SK-N-SH treated with all-trans-retinoic acid at 6 μM for 48 hours (cell line): ENCODE results near the gene OR6J1.

Source experiments
- ATAC-seq: fragments of 200-7000 bp; cut with Tn5 transposase; 3 replicates; pipeline ENCODE4 v1.9.1; 2020; ENCODE audit warnings: mild to moderate bottlenecking, moderate library complexity
- ARNTL ChIP-seq: fragments of 450-650 bp; formaldehyde crosslinking; IDR thresholded peaks from 2 replicates; pipeline ENCODE4 v1.5.0; 2020; ENCODE audit warnings: low read depth, mild to moderate bottlenecking, moderate library complexity, borderline replicate concordance
- BACH2 ChIP-seq: fragments of 250-450 bp; sonication (Bioruptor Pico); IDR thresholded peaks from 2 replicates; pipeline ENCODE4 v1.9.0; 2021; ENCODE audit warnings: mild to moderate bottlenecking, borderline replicate concordance
- CSDC2 ChIP-seq: fragments of 250-450 bp; sonication (Bioruptor Pico); IDR thresholded peaks from 2 replicates; pipeline ENCODE4 v1.5.0; 2020; ENCODE audit warnings: mild to moderate bottlenecking, moderate library complexity
- GLIS3 ChIP-seq: fragments of 250-450 bp; sonication (Bioruptor Pico); IDR thresholded peaks from 2 replicates; pipeline ENCODE4 v1.5.0; 2020; ENCODE audit warnings: mild to moderate bottlenecking, moderate library complexity
- ISL1 ChIP-seq: fragments of 250-450 bp; sonication (Bioruptor Pico); IDR thresholded peaks from 2 replicates; pipeline ENCODE4 v2.1.2; 2022; ENCODE audit warnings: mild to moderate bottlenecking, moderate library complexity
- OSR1 ChIP-seq: fragments of 250-450 bp; sonication (Bioruptor Pico); IDR thresholded peaks from 2 replicates; pipeline ENCODE4 v1.8.0; 2022; ENCODE audit warnings: moderate library complexity, mild to moderate bottlenecking, inconsistent platforms
- PPARA ChIP-seq: fragments of 250-450 bp; sonication (Bioruptor Pico); IDR thresholded peaks from 2 replicates; pipeline ENCODE4 v1.5.0; 2020; ENCODE audit warnings: mild to moderate bottlenecking, borderline replicate concordance
- RARB ChIP-seq: fragments of 250-450 bp; sonication (Bioruptor Pico); IDR thresholded peaks from 2 replicates; pipeline ENCODE4 v1.8.0; 2021; ENCODE audit warnings: mild to moderate bottlenecking, moderate library complexity
- SNAI2 ChIP-seq: fragments of 250-450 bp; sonication (Bioruptor Pico); IDR thresholded peaks from 2 replicates; pipeline ENCODE4 v1.5.0; 2020; ENCODE audit warnings: mild to moderate bottlenecking, moderate library complexity
- TCF4 ChIP-seq: fragments of 250-450 bp; sonication (Bioruptor Pico); IDR thresholded peaks from 2 replicates; pipeline ENCODE4 v1.8.0; 2021; ENCODE audit warnings: mild to moderate bottlenecking, moderate library complexity, borderline replicate concordance
- TOX ChIP-seq: fragments of 250-450 bp; sonication (Bioruptor Pico); IDR thresholded peaks from 2 replicates; pipeline ENCODE4 v1.8.0; 2021; ENCODE audit warnings: mild to moderate bottlenecking, moderate library complexity, borderline replicate concordance
- ZC3H10 ChIP-seq: fragments of 250-450 bp; sonication (Bioruptor Pico); IDR thresholded peaks from 2 replicates; pipeline ENCODE4 v1.5.1; 2021; ENCODE audit warnings: mild to moderate bottlenecking, moderate library complexity
- ZFP30 ChIP-seq: fragments of 450-650 bp; formaldehyde crosslinking; IDR thresholded peaks from 2 replicates; pipeline ENCODE4 v1.5.0; 2022; ENCODE audit warnings: mild to moderate bottlenecking, moderate library complexity
- ZNF565 ChIP-seq: fragments of 450-650 bp; formaldehyde crosslinking; conservative IDR thresholded peaks from 2 replicates; pipeline ENCODE4 v1.5.0; 2020; ENCODE audit warnings: low read depth, mild to moderate bottlenecking, moderate library complexity
- ZNF8 ChIP-seq: fragments of 450-650 bp; formaldehyde crosslinking; IDR thresholded peaks from 2 replicates; pipeline ENCODE4 v1.5.0; 2020; ENCODE audit warnings: mild to moderate bottlenecking, moderate library complexity
- TF ChIP-seq, protein P1 (sequence below): fragments of 250-450 bp; sonication (Bioruptor Pico); IDR thresholded peaks from 2 replicates; pipeline ENCODE4 v1.8.0; 2020; ENCODE audit warnings: mild to moderate bottlenecking, moderate library complexity, borderline replicate concordance
- TF ChIP-seq, protein P2 (sequence below): fragments of 250-450 bp; sonication (Bioruptor Pico); IDR thresholded peaks from 2 replicates; pipeline ENCODE4 v1.5.1; 2021; ENCODE audit warnings: mild to moderate bottlenecking, moderate library complexity
- TF ChIP-seq, protein P3 (sequence below): fragments of 250-450 bp; sonication (Bioruptor Pico); IDR thresholded peaks from 2 replicates; pipeline ENCODE4 v1.5.0; 2020; ENCODE audit warnings: mild to moderate bottlenecking, moderate library complexity
- TF ChIP-seq, protein P4 (sequence below): fragments of 250-450 bp; sonication (Bioruptor Pico); IDR thresholded peaks from 2 replicates; pipeline ENCODE4 v1.8.0; 2021; ENCODE audit warnings: low read depth, mild to moderate bottlenecking, moderate library complexity, borderline replicate concordance

Gene OR6J1

DNA sequence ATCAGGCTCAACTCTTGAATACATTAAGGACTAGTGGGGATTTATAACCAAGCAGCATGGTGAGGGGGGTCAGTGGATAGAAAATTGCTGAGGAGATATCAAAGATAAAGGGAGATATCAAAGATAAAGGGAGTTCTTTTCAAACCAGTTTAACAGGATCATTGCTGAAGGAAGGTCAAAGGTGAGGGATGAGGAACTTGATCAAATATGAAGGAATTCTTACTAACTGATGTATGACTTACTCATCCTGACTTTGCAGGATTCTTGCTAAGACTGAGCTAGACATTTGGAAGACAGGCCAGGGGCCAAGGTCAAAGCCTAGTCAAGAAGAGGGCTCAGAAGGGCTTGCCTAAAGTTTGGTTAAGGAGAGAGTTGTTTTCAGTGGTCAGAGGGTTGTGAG is 41.3 kb downstream of the OR6J1 start:
- TF ChIP-seq ARNTL (no peak), ZNF565 (CRISPR knock-in tag) (no peak), TOX (CRISPR knock-in tag) (no peak), TCF4 (CRISPR knock-in tag) (no peak), RARB (CRISPR knock-in tag) (no peak), BACH2 (no peak), PPARA (CRISPR knock-in tag) (no peak), SNAI2 (CRISPR knock-in tag) (no peak), ZNF8 (no peak), ISL1 (CRISPR knock-in tag) (no peak), CSDC2 (CRISPR knock-in tag) (no peak), ZFP30 (CRISPR knock-in tag) (no peak), OSR1 (no peak)
- TF ChIP-seq, protein P1, sequence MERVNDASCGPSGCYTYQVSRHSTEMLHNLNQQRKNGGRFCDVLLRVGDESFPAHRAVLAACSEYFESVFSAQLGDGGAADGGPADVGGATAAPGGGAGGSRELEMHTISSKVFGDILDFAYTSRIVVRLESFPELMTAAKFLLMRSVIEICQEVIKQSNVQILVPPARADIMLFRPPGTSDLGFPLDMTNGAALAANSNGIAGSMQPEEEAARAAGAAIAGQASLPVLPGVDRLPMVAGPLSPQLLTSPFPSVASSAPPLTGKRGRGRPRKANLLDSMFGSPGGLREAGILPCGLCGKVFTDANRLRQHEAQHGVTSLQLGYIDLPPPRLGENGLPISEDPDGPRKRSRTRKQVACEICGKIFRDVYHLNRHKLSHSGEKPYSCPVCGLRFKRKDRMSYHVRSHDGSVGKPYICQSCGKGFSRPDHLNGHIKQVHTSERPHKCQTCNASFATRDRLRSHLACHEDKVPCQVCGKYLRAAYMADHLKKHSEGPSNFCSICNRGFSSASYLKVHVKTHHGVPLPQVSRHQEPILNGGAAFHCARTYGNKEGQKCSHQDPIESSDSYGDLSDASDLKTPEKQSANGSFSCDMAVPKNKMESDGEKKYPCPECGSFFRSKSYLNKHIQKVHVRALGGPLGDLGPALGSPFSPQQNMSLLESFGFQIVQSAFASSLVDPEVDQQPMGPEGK (CRISPR knock-in tag), result no peak
- TF ChIP-seq, protein P2, sequence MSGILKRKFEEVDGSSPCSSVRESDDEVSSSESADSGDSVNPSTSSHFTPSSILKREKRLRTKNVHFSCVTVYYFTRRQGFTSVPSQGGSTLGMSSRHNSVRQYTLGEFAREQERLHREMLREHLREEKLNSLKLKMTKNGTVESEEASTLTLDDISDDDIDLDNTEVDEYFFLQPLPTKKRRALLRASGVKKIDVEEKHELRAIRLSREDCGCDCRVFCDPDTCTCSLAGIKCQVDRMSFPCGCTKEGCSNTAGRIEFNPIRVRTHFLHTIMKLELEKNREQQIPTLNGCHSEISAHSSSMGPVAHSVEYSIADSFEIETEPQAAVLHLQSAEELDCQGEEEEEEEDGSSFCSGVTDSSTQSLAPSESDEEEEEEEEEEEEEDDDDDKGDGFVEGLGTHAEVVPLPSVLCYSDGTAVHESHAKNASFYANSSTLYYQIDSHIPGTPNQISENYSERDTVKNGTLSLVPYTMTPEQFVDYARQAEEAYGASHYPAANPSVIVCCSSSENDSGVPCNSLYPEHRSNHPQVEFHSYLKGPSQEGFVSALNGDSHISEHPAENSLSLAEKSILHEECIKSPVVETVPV (CRISPR knock-in tag), result no peak
- no peak for ATAC-seq

DNA sequence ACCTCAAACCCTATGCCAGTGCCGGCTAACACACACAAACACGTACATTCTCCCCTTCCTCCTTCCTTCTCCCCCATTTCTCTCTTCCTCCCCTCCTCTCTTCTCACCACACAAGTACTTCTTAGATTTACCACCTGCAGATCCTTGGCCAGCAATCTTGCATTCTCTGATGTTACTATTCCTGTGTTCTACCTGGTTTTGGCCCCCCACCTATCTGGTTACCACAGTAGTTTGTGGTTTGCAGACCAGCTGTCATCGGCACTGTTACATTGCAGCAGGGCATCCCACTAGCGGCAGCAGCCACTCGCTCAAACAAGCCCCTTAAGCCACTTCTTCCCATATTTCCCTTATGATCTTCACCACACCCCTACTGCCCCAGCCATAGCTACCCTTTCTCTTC is 42.2 kb downstream of the OR6J1 start:
- no peak for TF ChIP-seq RARB (CRISPR knock-in tag)
- no peak for ATAC-seq

DNA sequence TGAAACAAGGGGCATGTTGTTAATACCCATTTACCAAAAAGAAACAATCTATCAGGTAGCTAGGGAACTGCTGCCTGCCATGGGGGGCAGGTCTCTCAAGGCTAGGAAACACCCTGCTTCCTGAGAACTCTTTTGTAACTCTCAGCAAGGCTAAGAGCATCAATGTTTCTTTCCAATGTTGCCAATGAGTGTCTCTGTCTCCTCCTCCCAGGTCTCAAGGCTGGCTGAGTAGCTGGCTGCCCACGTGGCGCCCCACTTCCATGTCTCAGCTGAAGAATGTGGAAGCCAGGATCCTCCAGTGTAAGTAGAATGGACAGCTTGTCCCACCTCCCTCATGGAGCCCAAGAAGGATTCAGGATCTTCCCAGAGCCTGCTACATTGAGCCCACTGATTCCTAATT is 42.7 kb downstream of the OR6J1 start:
- ATAC-seq, result no peak
- TF ChIP-seq ZNF565 (CRISPR knock-in tag), result no peak
- TF ChIP-seq, protein P3, sequence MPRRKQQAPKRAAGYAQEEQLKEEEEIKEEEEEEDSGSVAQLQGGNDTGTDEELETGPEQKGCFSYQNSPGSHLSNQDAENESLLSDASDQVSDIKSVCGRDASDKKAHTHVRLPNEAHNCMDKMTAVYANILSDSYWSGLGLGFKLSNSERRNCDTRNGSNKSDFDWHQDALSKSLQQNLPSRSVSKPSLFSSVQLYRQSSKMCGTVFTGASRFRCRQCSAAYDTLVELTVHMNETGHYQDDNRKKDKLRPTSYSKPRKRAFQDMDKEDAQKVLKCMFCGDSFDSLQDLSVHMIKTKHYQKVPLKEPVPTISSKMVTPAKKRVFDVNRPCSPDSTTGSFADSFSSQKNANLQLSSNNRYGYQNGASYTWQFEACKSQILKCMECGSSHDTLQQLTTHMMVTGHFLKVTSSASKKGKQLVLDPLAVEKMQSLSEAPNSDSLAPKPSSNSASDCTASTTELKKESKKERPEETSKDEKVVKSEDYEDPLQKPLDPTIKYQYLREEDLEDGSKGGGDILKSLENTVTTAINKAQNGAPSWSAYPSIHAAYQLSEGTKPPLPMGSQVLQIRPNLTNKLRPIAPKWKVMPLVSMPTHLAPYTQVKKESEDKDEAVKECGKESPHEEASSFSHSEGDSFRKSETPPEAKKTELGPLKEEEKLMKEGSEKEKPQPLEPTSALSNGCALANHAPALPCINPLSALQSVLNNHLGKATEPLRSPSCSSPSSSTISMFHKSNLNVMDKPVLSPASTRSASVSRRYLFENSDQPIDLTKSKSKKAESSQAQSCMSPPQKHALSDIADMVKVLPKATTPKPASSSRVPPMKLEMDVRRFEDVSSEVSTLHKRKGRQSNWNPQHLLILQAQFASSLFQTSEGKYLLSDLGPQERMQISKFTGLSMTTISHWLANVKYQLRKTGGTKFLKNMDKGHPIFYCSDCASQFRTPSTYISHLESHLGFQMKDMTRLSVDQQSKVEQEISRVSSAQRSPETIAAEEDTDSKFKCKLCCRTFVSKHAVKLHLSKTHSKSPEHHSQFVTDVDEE, result no peak
- TF ChIP-seq, protein P1 (CRISPR knock-in tag), result no peak
- TF ChIP-seq, all 23 proteins: peak for 0

DNA sequence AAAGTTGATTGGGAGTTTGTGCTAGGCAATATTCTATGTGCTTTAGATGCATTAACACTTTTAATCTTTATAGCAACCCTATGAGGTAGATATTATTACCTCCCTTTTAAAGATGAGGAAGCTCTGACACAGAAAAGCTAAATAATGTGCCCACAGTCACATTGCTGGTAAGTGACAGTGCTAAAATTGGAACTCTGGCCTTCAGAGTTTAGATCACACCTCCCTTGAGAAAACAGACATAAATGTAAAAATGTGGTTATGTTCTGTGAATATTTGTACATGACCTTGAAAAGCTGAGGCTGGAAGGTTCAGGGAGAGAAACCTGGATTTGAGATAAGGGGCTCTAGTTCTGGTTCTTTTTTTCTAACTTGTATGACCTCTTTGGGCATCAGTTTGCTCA is 44.1 kb downstream of the OR6J1 start:
- TF ChIP-seq ZFP30 (CRISPR knock-in tag), result no peak
- no peak for TF ChIP-seq RARB (CRISPR knock-in tag)
- TF ChIP-seq, protein P3, result no peak
- no peak for TF ChIP-seq ZNF565 (CRISPR knock-in tag)
- TF ChIP-seq GLIS3 (CRISPR knock-in tag), result no peak
- TF ChIP-seq, protein P4, sequence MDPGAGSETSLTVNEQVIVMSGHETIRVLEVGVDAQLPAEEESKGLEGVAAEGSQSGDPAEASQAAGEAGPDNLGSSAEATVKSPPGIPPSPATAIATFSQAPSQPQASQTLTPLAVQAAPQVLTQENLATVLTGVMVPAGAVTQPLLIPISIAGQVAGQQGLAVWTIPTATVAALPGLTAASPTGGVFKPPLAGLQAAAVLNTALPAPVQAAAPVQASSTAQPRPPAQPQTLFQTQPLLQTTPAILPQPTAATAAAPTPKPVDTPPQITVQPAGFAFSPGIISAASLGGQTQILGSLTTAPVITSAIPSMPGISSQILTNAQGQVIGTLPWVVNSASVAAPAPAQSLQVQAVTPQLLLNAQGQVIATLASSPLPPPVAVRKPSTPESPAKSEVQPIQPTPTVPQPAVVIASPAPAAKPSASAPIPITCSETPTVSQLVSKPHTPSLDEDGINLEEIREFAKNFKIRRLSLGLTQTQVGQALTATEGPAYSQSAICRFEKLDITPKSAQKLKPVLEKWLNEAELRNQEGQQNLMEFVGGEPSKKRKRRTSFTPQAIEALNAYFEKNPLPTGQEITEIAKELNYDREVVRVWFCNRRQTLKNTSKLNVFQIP (CRISPR knock-in tag), result no peak
- TF ChIP-seq TCF4 (CRISPR knock-in tag), result no peak
- TF ChIP-seq CSDC2 (CRISPR knock-in tag), result no peak
- no peak for TF ChIP-seq ISL1 (CRISPR knock-in tag)
- TF ChIP-seq ZC3H10 (CRISPR knock-in tag), result no peak
- no peak for TF ChIP-seq BACH2
- TF ChIP-seq, all 23 proteins: peak for 0
- no peak for ATAC-seq
